Effector CD8-positive, alpha-beta T cell (primary cell): ENCODE data around the gene CELA2A.

Experiments used
- DNase-seq: peaks from one replicate; lab custom pipeline; 2025; lab: John Stamatoyannopoulos, UW
- total RNA-seq, 4 experiments: gene quantifications; one replicate each; lab custom pipeline; 2026; lab: John Stamatoyannopoulos, UW

Gene CELA2A
- total RNA-seq, result 0 to 0.10 (median 0) reads per million in 4 experiments

GRCh38 chr1:15456313-15456954 lies at the start of gene CELA2A:
TSS of gene CELA2A (plus strand) at chr1:15456732. CDS start at chr1:15456754, 22 bp downstream.
- no peak for DNase-seq

GRCh38 chr1:15407580-15407979 lies 49.0 kb upstream of the CELA2A start:
- no peak for DNase-seq

GRCh38 chr1:15408890-15409387 lies 47.6 kb upstream of the CELA2A start:
- no peak for DNase-seq

- peak; percentile 80 for DNase-seq
Observed at GRCh38 chr1:15409388-15410222, 46.9 kb upstream of the CELA2A start, which contains the start of gene EFHD2. TSS of gene EFHD2 (plus strand) at chr1:15409888. CDS start at chr1:15409972, 84 bp downstream.

- DNase-seq, result no peak
Observed at GRCh38 chr1:15410223-15410883, 46.2 kb upstream of the CELA2A start.

GRCh38 chr1:15410884-15411245 lies 45.7 kb upstream of the CELA2A start:
- DNase-seq, result no peak

GRCh38 chr1:15411593-15412137 lies 44.9 kb upstream of the CELA2A start:
- no peak for DNase-seq

GRCh38 chr1:15412175-15412800 lies 44.2 kb upstream of the CELA2A start:
- DNase-seq, result no peak

- no peak for DNase-seq
Observed at GRCh38 chr1:15412843-15413242, 43.7 kb upstream of the CELA2A start.

- DNase-seq, result no peak
Observed at GRCh38 chr1:15413563-15414444, 42.7 kb upstream of the CELA2A start.

GRCh38 chr1:15414445-15414983 lies 42.0 kb upstream of the CELA2A start:
- DNase-seq, result no peak

- peak; percentile 39 for DNase-seq
Observed at GRCh38 chr1:15417059-15417934, 39.2 kb upstream of the CELA2A start.

GRCh38 chr1:15418806-15419515 lies 37.6 kb upstream of the CELA2A start:
- no peak for DNase-seq

GRCh38 chr1:15420853-15421465 lies 35.6 kb upstream of the CELA2A start:
- DNase-seq, result no peak

GRCh38 chr1:15422871-15423270 lies 33.7 kb upstream of the CELA2A start:
- no peak for DNase-seq

GRCh38 chr1:15423355-15424077 lies 33.0 kb upstream of the CELA2A start:
- no peak for DNase-seq

- DNase-seq, result no peak
Observed at GRCh38 chr1:15424146-15424667, 32.3 kb upstream of the CELA2A start.
